Endothelial cell of umbilical vein (primary cell): ENCODE data around the gene AFAP1L2.

Source experiments
- EZH2 ChIP-seq: IDR thresholded peaks from 2 replicates; pipeline ENCODE4 v1.6.1; 2012; ENCODE audit warnings: borderline replicate concordance, low read depth, mild to moderate bottlenecking, moderate library complexity, low read length, inconsistent platforms; ENCODE audit not compliant: severe bottlenecking
- FOS ChIP-seq: IDR thresholded peaks from 2 replicates; pipeline ENCODE4 v1.6.1; 2011; ENCODE audit warnings: mild to moderate bottlenecking, low read length, moderate library complexity, borderline replicate concordance; ENCODE audit not compliant: insufficient read depth
- GATA2 ChIP-seq: IDR thresholded peaks from 2 replicates; pipeline ENCODE4 v1.7.0; 2011; ENCODE audit warnings: low read depth, mild to moderate bottlenecking, moderate library complexity, mixed read lengths, low read length; ENCODE audit not compliant: insufficient read length, insufficient read depth
- JUN ChIP-seq: IDR thresholded peaks from 2 replicates; pipeline ENCODE4 v1.6.1; 2011; ENCODE audit warnings: borderline replicate concordance, low read depth; ENCODE audit not compliant: insufficient read length, insufficient read depth
- MYC ChIP-seq: IDR thresholded peaks from one replicate; pipeline ENCODE4 v1.6.1; 2011; ENCODE audit warnings: mild to moderate bottlenecking, low read depth, low read length
- POLR2A ChIP-seq: IDR thresholded peaks from 2 replicates; pipeline ENCODE4 v1.6.1; 2012; ENCODE audit warnings: low read depth, mild to moderate bottlenecking, control low read depth, low read length
- POLR2AphosphoS5 ChIP-seq: IDR thresholded peaks from 2 replicates; pipeline ENCODE4 v1.6.1; 2012; ENCODE audit warnings: low read depth, mild to moderate bottlenecking, control low read depth, low read length, moderate library complexity; ENCODE audit not compliant: insufficient read depth
- TF ChIP-seq, protein P1 (sequence below), 2 donors: IDR thresholded peaks; 1 replicate in 1 of 2; 2 replicates in 1 of 2; pipeline ENCODE4 v1.5.1; 2011; ENCODE audit warnings: low read length in 2 of 2, mild to moderate bottlenecking in 2 of 2, moderate library complexity in 2 of 2, control low read depth in 1 of 2, inconsistent platforms in 1 of 2, low read depth in 1 of 2; ENCODE audit not compliant: insufficient read depth in 1 of 2; ENCODE audit errors: extremely low read depth in 1 of 2
- TF ChIP-seq, protein P2 (sequence below): IDR thresholded peaks from 2 replicates; pipeline ENCODE4 v1.6.1; 2011; ENCODE audit not compliant: insufficient read depth, insufficient read length

DNA sequence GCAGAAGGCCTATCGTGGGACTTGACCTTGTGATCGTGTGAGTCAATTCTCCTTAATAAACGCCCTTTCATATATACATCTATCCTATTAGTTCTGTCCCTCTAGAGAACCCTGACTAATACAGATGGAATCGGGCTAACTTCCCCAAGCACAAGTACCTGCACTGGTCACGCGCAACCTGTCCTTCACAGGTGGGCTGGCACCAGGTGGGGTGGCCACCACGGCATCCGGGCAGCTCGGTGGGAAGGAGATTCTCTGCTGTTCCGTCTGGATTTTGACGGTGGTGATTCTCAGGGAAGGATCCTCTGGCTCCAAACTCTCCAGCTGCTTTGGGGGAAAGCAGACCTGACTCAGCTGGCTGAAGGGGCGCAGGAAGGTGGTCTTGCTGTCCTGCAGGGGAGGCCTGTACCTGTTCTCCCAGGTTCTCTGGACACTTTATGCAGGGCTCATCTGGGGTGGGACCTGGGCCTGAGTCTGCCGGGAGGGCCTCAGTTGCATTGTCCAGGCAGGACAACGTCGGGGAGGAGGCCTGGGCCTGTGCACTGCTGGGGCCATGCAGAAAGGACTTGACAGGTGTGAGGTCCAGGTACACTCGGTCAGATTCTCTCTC is 104.2 kb downstream of the AFAP1L2 start:
- TF ChIP-seq POLR2A (no peak), EZH2 (no peak), MYC (no peak), JUN (no peak), POLR2AphosphoS5 (no peak), GATA2 (no peak), FOS (no peak)
- TF ChIP-seq, protein P1, sequence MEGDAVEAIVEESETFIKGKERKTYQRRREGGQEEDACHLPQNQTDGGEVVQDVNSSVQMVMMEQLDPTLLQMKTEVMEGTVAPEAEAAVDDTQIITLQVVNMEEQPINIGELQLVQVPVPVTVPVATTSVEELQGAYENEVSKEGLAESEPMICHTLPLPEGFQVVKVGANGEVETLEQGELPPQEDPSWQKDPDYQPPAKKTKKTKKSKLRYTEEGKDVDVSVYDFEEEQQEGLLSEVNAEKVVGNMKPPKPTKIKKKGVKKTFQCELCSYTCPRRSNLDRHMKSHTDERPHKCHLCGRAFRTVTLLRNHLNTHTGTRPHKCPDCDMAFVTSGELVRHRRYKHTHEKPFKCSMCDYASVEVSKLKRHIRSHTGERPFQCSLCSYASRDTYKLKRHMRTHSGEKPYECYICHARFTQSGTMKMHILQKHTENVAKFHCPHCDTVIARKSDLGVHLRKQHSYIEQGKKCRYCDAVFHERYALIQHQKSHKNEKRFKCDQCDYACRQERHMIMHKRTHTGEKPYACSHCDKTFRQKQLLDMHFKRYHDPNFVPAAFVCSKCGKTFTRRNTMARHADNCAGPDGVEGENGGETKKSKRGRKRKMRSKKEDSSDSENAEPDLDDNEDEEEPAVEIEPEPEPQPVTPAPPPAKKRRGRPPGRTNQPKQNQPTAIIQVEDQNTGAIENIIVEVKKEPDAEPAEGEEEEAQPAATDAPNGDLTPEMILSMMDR (IDR thresholded peaks at IDR 0.05; ENCODE audit: extremely low read depth in 1 of 2, insufficient read depth in 1 of 2, low read depth in 1 of 2, low read length in 2 of 2): no peak
- TF ChIP-seq, protein P2, sequence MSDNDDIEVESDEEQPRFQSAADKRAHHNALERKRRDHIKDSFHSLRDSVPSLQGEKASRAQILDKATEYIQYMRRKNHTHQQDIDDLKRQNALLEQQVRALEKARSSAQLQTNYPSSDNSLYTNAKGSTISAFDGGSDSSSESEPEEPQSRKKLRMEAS: no peak
